ENCODE results near the gene WDR33.

DNA sequence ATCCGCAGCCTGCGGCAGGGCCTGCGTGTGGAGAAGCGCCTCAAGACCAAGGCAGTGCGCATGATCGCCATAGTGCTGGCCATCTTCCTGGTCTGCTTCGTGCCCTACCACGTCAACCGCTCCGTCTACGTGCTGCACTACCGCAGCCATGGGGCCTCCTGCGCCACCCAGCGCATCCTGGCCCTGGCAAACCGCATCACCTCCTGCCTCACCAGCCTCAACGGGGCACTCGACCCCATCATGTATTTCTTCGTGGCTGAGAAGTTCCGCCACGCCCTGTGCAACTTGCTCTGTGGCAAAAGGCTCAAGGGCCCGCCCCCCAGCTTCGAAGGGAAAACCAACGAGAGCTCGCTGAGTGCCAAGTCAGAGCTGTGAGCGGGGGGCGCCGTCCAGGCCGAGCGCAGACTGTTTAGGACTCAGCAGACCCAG, 159.6 kb downstream of the WDR33 start:
- TF ChIP-seq POLR2A (IDR thresholded peaks at IDR 0.05; ENCODE audit: low read length), result no peak
- no peak for TF ChIP-seq GATA1 (IDR thresholded peaks at IDR 0.05; ENCODE audit: low read depth, low read length)

Data from erythroblast (primary cell).